ENCODE results near the gene STX11.

GRCh38 chr6:144143878-144144277 lies 6.4 kb upstream of the STX11 start:
- TF ChIP-seq CTCF (IDR thresholded peaks at IDR 0.05) (no peak), POLR2A (IDR thresholded peaks at IDR 0.05) (no peak)

Data from gastroesophageal sphincter (tissue), 3 donors.